Panc1 (cell line): ENCODE results near the gene TK2. TPM values are rescaled to one million over a fixed set of nuclear protein-coding genes. Genes with fewer than 3 reads are reported as not detected.

Experiments used
- ATAC-seq: fragments of 200-7000 bp; cut with Tn5 transposase; 2 replicates; pipeline ENCODE4 v1.9.1; 2020; ENCODE audit warnings: mild to moderate bottlenecking, moderate library complexity
- BruUV-seq: library from RNA; stranded (reverse); fragments of 400-500 nt; replicated peaks from 2 replicates; lab custom pipeline; 2021; lab: Mats Ljungman, UMichigan
- CTCF ChIA-PET: fragments of 300-600 bp; sonication (Branson Sonifier 250); formaldehyde crosslinking; loops from one replicate; lab custom pipeline; 2022; ENCODE audit warnings: antibody characterized with exemption; lab: Charles Lee
- POLR2A ChIA-PET: fragments of 300-600 bp; sonication (Branson Sonifier 250); formaldehyde crosslinking; loops from one replicate; lab custom pipeline; 2022; ENCODE audit warnings: antibody characterized with exemption; lab: Charles Lee
- DNase-seq: peaks from one replicate; pipeline ENCODE4 v3.0.0-alpha.2; 2010; ENCODE audit warnings: low read depth, low spot score
- H3K27ac ChIP-seq: 2 replicates; pipeline ENCODE4 v1.5.1; 2011; ENCODE audit warnings: mild to moderate bottlenecking, low read length, inconsistent platforms
- H3K27me3 ChIP-seq: fragments of 200-500 bp; sonication (Bioruptor generic); 2 replicates; pipeline ENCODE4 v1.6.0; 2014; ENCODE audit warnings: low read length, inconsistent platforms; ENCODE audit not compliant: control insufficient read depth, insufficient read depth
- H3K36me3 ChIP-seq: fragments of 200-500 bp; sonication (Bioruptor generic); 2 replicates; pipeline ENCODE4 v1.5.1; 2014; ENCODE audit warnings: inconsistent platforms, mild to moderate bottlenecking, low read length, moderate library complexity; ENCODE audit not compliant: control insufficient read depth, insufficient read depth
- H3K4me1 ChIP-seq: 2 replicates; pipeline ENCODE4 v1.5.1; 2011; ENCODE audit warnings: inconsistent platforms, mild to moderate bottlenecking, low read length, moderate library complexity; ENCODE audit not compliant: control insufficient read depth, insufficient read depth
- H3K4me3 ChIP-seq, 2 experiments: 2 replicates each; pipeline ENCODE4 v1.5.1; 2011 to 2012; ENCODE audit warnings: low read depth in 2 of 2, low read length in 2 of 2, mild to moderate bottlenecking in 2 of 2, inconsistent platforms in 1 of 2, moderate library complexity in 1 of 2
- H3K9me3 ChIP-seq: fragments of 200-500 bp; sonication (Bioruptor generic); 2 replicates; pipeline ENCODE4 v1.5.1; 2014; ENCODE audit warnings: low read depth, mild to moderate bottlenecking, inconsistent platforms, low read length, moderate library complexity; ENCODE audit not compliant: control insufficient read depth, insufficient read depth
- POLR2AphosphoS5 ChIP-seq: IDR thresholded peaks from 2 replicates; pipeline ENCODE4 v1.6.1; 2012; ENCODE audit warnings: mild to moderate bottlenecking, low read depth, low read length, moderate library complexity
- SIN3A ChIP-seq: IDR thresholded peaks from 2 replicates; pipeline ENCODE4 v1.6.1; 2012; ENCODE audit warnings: low read depth, mild to moderate bottlenecking, low read length, moderate library complexity, borderline replicate concordance; ENCODE audit not compliant: insufficient read depth
- TCF7L2 ChIP-seq: IDR thresholded peaks from 2 replicates; pipeline ENCODE4 v1.6.1; 2011; ENCODE audit warnings: mild to moderate bottlenecking, low read depth, low read length, inconsistent platforms
- in situ Hi-C: cut with HindIII; loops from 2 replicates; pipeline ENCODE4 v1.10.0; 2016; ENCODE audit warnings: low sequenced_read_pairs, low pct_unique_long_range_greater_than_20kb
- intact Hi-C: fragments of 100-400 bp; cut with micrococcal nuclease; formaldehyde crosslinking; loops from one replicate; pipeline ENCODE4 v1.10.0; 2022; ENCODE audit not compliant: unreplicated experiment
- total RNA-seq: library from RNA; stranded (reverse); gene quantifications from one replicate; pipeline ENCODE4 v1.2.1, GENCODE V29; 2021; ENCODE audit not compliant: unreplicated experiment
- TF ChIP-seq, protein P1 (sequence below): fragments of 450-650 bp; IDR thresholded peaks from 2 replicates; pipeline ENCODE4 v1.5.1; 2017; ENCODE audit warnings: mild to moderate bottlenecking
- TF ChIP-seq, protein P2 (sequence below), 2 experiments: IDR thresholded peaks; 2 replicates each; pipeline ENCODE4 v1.6.1; 2011 to 2012; ENCODE audit warnings: low read depth in 2 of 2, control low read depth in 1 of 2, low read length in 1 of 2, mild to moderate bottlenecking in 1 of 2, moderate library complexity in 1 of 2; ENCODE audit not compliant: insufficient read depth in 1 of 2

TK2 gene
- total RNA-seq, 1 experiment from 2014 or later: 17.1 TPM

DNA sequence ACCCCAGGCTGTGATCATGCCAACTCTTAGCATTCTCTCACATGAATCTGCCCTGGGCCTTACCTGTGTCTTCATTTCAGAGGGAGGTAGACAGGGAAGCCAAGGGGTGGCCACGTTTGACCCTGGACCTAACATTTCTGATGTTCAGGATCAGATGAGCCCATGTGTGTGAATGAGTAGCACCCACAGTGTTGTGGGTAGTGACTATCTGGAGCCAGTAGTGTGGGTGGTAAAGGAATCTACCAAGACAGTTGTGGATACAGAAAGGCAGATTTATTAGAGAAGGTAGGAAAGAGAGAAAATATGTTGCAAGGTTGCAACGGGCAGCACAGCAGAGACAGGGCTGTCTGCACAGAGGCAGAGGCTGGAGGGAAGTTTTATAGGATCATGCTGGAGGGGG is 60.5 kb downstream of the TK2 start:
- intact Hi-C loops: no loop called here
- in situ Hi-C loops: no loop called here
- H3K27me3 ChIP-seq: no peaks in the 10 kb centered on the region
- H3K4me3 ChIP-seq: no peak overlapping the region
- no peaks in the 10 kb centered on the region for H3K36me3 ChIP-seq
- DNase-seq (no peak), ATAC-seq (no peak)
- no peak overlapping the region for H3K27ac ChIP-seq
- H3K4me1 ChIP-seq: no peaks in the 10 kb centered on the region
- H3K9me3 ChIP-seq: no peaks in the 10 kb centered on the region
- TF ChIP-seq TCF7L2 (no peak), POLR2AphosphoS5 (no peak), SIN3A (no peak)
- TF ChIP-seq, protein P1, sequence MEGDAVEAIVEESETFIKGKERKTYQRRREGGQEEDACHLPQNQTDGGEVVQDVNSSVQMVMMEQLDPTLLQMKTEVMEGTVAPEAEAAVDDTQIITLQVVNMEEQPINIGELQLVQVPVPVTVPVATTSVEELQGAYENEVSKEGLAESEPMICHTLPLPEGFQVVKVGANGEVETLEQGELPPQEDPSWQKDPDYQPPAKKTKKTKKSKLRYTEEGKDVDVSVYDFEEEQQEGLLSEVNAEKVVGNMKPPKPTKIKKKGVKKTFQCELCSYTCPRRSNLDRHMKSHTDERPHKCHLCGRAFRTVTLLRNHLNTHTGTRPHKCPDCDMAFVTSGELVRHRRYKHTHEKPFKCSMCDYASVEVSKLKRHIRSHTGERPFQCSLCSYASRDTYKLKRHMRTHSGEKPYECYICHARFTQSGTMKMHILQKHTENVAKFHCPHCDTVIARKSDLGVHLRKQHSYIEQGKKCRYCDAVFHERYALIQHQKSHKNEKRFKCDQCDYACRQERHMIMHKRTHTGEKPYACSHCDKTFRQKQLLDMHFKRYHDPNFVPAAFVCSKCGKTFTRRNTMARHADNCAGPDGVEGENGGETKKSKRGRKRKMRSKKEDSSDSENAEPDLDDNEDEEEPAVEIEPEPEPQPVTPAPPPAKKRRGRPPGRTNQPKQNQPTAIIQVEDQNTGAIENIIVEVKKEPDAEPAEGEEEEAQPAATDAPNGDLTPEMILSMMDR: no peak
- TF ChIP-seq, protein P2, sequence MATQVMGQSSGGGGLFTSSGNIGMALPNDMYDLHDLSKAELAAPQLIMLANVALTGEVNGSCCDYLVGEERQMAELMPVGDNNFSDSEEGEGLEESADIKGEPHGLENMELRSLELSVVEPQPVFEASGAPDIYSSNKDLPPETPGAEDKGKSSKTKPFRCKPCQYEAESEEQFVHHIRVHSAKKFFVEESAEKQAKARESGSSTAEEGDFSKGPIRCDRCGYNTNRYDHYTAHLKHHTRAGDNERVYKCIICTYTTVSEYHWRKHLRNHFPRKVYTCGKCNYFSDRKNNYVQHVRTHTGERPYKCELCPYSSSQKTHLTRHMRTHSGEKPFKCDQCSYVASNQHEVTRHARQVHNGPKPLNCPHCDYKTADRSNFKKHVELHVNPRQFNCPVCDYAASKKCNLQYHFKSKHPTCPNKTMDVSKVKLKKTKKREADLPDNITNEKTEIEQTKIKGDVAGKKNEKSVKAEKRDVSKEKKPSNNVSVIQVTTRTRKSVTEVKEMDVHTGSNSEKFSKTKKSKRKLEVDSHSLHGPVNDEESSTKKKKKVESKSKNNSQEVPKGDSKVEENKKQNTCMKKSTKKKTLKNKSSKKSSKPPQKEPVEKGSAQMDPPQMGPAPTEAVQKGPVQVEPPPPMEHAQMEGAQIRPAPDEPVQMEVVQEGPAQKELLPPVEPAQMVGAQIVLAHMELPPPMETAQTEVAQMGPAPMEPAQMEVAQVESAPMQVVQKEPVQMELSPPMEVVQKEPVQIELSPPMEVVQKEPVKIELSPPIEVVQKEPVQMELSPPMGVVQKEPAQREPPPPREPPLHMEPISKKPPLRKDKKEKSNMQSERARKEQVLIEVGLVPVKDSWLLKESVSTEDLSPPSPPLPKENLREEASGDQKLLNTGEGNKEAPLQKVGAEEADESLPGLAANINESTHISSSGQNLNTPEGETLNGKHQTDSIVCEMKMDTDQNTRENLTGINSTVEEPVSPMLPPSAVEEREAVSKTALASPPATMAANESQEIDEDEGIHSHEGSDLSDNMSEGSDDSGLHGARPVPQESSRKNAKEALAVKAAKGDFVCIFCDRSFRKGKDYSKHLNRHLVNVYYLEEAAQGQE (IDR thresholded peaks at IDR 0.05; ENCODE audit: insufficient read depth in 1 of 2, low read depth in 2 of 2, low read length in 1 of 2): no peak
- ChIA-PET POLR2A (no interaction called here), CTCF (no interaction called here)
- BruUV-seq: no TSS peak

DNA sequence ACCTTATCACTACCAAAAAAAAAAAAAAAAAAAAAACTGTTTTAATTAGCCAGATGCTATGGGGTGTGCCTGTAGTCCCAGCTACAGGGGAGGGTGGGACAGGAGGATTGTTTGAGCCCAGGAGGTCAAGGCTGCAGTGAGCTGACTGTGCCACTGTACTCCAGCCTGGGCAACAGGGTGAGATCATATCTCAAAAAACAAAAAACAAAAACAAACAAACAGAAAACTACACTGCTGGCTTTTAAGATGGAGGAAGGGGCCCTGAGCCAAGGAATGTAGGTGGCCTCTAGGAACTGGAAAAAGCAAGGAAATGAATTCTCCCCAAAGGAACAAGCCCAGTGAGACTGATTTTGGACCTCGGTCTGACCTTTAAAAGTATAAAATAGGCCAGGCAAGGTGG is 61.4 kb downstream of the TK2 start:
- no TSS peak for BruUV-seq
- Histone ChIP-seq H3K4me1 (no peaks in the 10 kb centered on the region), H3K27me3 (no peaks in the 10 kb centered on the region), H3K9me3 (no peaks in the 10 kb centered on the region), H3K4me3 (no peak overlapping the region), H3K36me3 (no peaks in the 10 kb centered on the region), H3K27ac (no peak overlapping the region)
- POLR2A ChIA-PET: no interaction called here
- TF ChIP-seq TCF7L2 (no peak), SIN3A (no peak), POLR2AphosphoS5 (no peak)
- TF ChIP-seq, protein P2 (IDR thresholded peaks at IDR 0.05; ENCODE audit: insufficient read depth in 1 of 2, low read depth in 2 of 2, low read length in 1 of 2): no peak
- TF ChIP-seq, protein P1: no peak
- intact Hi-C loops (no loop called here), in situ Hi-C loops (no loop called here)
- DNase-seq (no peak), ATAC-seq (no peak)
- CTCF ChIA-PET: interaction anchor here (0.6 kb wide), 1 partner anchor 14 kb away, joined by 3 read pairs; no protein-coding TSS in a partner anchor
